ENCODE measurements around the gene SEC61A2.

SEC61A2 gene

DNA sequence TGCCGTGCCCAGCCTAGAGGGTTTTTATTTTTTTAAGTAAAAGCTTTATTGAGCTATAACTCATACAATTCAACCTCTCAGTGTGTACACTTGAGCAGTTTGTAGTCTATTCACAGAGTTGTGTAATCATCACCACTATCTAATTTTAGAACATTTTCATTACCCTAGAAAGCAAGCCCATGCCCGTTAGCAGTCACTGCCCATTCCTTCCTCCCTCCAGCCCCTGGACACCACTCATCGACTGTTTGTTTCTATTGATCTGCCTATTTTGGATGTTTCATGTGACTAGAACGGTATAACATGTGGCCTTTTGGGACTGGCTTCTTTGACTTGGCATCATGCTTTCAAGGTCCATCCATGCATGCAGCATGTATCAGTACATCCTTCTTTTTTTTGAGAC lies 25.7 kb upstream of the SEC61A2 start:
- no peak overlapping the region for H3K14ac ChIP-seq (ENCODE audit: low read length in 2 of 2)
- H3K18ac ChIP-seq (ENCODE audit: low read depth in 1 of 2, low read length in 2 of 2): no peak overlapping the region
- H3K27ac ChIP-seq (ENCODE audit: low read length, poor library complexity, severe bottlenecking): no peak overlapping the region
- 97% methylated on average over 3 of the region's 4 CpGs for WGBS
- H2BK5ac ChIP-seq (ENCODE audit: low read depth, low read length, poor library complexity, severe bottlenecking): no peak overlapping the region
- no peak overlapping the region for H4K91ac ChIP-seq (ENCODE audit: low read length)
- H2BK120ac ChIP-seq (ENCODE audit: low read depth, low read length): no peak overlapping the region
- H3K79me1 ChIP-seq (replicated peaks; ENCODE audit: low read length, poor library complexity, severe bottlenecking): no peaks in the 10 kb centered on the region
- peaks cover 45 to 73% of the 10 kb centered on the region in 2 experiments for H3K36me3 ChIP-seq (ENCODE audit: control insufficient read depth in 1 of 2, insufficient read depth in 2 of 2, low read depth in 1 of 2, low read length in 2 of 2)
- H2BK15ac ChIP-seq (ENCODE audit: low read depth, poor library complexity, severe bottlenecking): no peak overlapping the region
- peaks cover 2% of the 10 kb centered on the region for H3K4me1 ChIP-seq (ENCODE audit: control insufficient read depth, insufficient read depth, low read depth, low read length)
- no peak overlapping the region for H2AK5ac ChIP-seq (ENCODE audit: low read length, severe bottlenecking)
- no peak overlapping the region for H2BK12ac ChIP-seq (ENCODE audit: low read length in 2 of 2)
- no peak overlapping the region for H3K9ac ChIP-seq (ENCODE audit: low read length)
- H3K27me3 ChIP-seq (ENCODE audit: control insufficient read depth in 1 of 2, insufficient read depth in 1 of 2, low read length in 2 of 2): no peaks in the 10 kb centered on the region
- H3K9me3 ChIP-seq (ENCODE audit: control insufficient read depth, low read length): no peaks in the 10 kb centered on the region
- no peak overlapping the region for H3K4ac ChIP-seq (ENCODE audit: low read depth in 1 of 2, low read length in 2 of 2)
- no peak overlapping the region for H3K23ac ChIP-seq (ENCODE audit: low read length in 2 of 2)
- DNase-seq: no peak
- no peak overlapping the region for H3K4me3 ChIP-seq (ENCODE audit: insufficient read depth in 1 of 2, low read depth in 1 of 2, low read length in 2 of 2)
- no peak overlapping the region for H3K4me2 ChIP-seq (ENCODE audit: low read length, poor library complexity, severe bottlenecking)
- no peak overlapping the region for H4K8ac ChIP-seq (ENCODE audit: low read length)
- H2AFZ ChIP-seq (ENCODE audit: low read depth, low read length): no peak overlapping the region

DNA sequence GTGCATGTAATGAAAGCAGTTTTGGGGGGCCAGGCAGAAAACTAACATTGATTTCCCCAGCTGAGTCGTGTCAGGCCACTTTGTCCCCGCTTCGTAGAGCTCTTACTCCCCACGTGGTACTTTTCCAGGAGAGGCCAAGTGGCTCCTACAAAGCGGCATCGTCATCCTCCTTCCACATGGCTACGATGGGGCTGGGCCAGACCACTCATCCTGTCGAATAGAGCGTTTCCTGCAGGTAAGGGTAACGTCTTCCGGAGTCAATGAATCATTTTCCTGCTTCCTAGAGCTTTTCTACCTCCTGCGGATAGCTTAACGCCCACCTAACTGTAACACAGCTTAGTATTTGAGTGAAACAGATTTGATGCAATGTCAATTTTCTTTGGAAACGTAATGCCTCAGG lies 21.7 kb upstream of the SEC61A2 start:
- WGBS: 87% methylated on average over 13 of the region's 14 CpGs
- no peaks in the 10 kb centered on the region for H3K9me3 ChIP-seq (ENCODE audit: control insufficient read depth, low read length)
- peaks cover 47 to 73% of the 10 kb centered on the region in 2 experiments for H3K36me3 ChIP-seq (ENCODE audit: control insufficient read depth in 1 of 2, insufficient read depth in 2 of 2, low read depth in 1 of 2, low read length in 2 of 2)
- no peaks in the 10 kb centered on the region for H3K79me1 ChIP-seq (replicated peaks; ENCODE audit: low read length, poor library complexity, severe bottlenecking)
- H2BK12ac ChIP-seq (ENCODE audit: low read length in 2 of 2): no peak overlapping the region
- no peak overlapping the region for H4K91ac ChIP-seq (ENCODE audit: low read length)
- H2AFZ ChIP-seq (ENCODE audit: low read depth, low read length): no peak overlapping the region
- H3K4me3 ChIP-seq (ENCODE audit: insufficient read depth in 1 of 2, low read depth in 1 of 2, low read length in 2 of 2): no peak overlapping the region
- H3K4me1 ChIP-seq (ENCODE audit: control insufficient read depth, insufficient read depth, low read depth, low read length): peaks cover 2% of the 10 kb centered on the region
- H3K9ac ChIP-seq (ENCODE audit: low read length): no peak overlapping the region
- H3K27ac ChIP-seq (ENCODE audit: low read length, poor library complexity, severe bottlenecking): no peak overlapping the region
- H2BK120ac ChIP-seq (ENCODE audit: low read depth, low read length): no peak overlapping the region
- H3K14ac ChIP-seq (ENCODE audit: low read length in 2 of 2): no peak overlapping the region
- no peak overlapping the region for H2BK5ac ChIP-seq (ENCODE audit: low read depth, low read length, poor library complexity, severe bottlenecking)
- H3K18ac ChIP-seq (ENCODE audit: low read depth in 1 of 2, low read length in 2 of 2): no peak overlapping the region
- no peak overlapping the region for H2AK5ac ChIP-seq (ENCODE audit: low read length, severe bottlenecking)
- DNase-seq: no peak
- no peaks in the 10 kb centered on the region for H3K27me3 ChIP-seq (ENCODE audit: control insufficient read depth in 1 of 2, insufficient read depth in 1 of 2, low read length in 2 of 2)
- no peak overlapping the region for H4K8ac ChIP-seq (ENCODE audit: low read length)
- H3K4ac ChIP-seq (ENCODE audit: low read depth in 1 of 2, low read length in 2 of 2): no peak overlapping the region
- H2BK15ac ChIP-seq (ENCODE audit: low read depth, poor library complexity, severe bottlenecking): no peak overlapping the region
- no peak overlapping the region for H3K23ac ChIP-seq (ENCODE audit: low read length in 2 of 2)
- no peak overlapping the region for H3K4me2 ChIP-seq (ENCODE audit: low read length, poor library complexity, severe bottlenecking)

DNA sequence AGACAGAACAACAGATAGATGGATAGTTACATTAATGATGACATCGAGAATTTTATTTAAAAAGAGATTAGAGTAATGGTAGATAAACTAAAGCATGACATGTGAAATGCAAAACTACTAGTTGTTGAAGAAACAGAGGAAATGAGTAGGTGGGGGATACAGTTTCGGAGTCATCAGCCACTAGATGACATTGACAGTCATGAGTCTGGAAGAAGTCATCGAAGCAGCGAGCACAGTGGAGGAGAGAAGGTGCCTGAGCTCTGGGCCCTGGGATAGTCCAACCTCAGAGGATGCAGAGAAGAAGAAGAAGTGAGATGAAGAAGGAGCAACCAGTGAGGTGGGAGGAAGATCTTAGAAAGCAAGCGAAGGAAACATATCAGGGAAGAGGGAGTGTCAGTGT lies 20.2 kb upstream of the SEC61A2 start:
- Histone ChIP-seq H2AK5ac (ENCODE audit: low read length, severe bottlenecking) (no peak overlapping the region), H4K8ac (ENCODE audit: low read length) (no peak overlapping the region), H3K36me3 (ENCODE audit: control insufficient read depth in 1 of 2, insufficient read depth in 2 of 2, low read depth in 1 of 2, low read length in 2 of 2) (peaks cover 47 to 63% of the 10 kb centered on the region in 2 experiments), H3K23ac (ENCODE audit: low read length in 2 of 2) (no peak overlapping the region), H2BK15ac (ENCODE audit: low read depth, poor library complexity, severe bottlenecking) (no peak overlapping the region), H3K18ac (ENCODE audit: low read depth in 1 of 2, low read length in 2 of 2) (no peak overlapping the region), H3K79me1 (replicated peaks; ENCODE audit: low read length, poor library complexity, severe bottlenecking) (no peaks in the 10 kb centered on the region), H2BK5ac (ENCODE audit: low read depth, low read length, poor library complexity, severe bottlenecking) (no peak overlapping the region), H2BK120ac (ENCODE audit: low read depth, low read length) (no peak overlapping the region), H3K4me2 (ENCODE audit: low read length, poor library complexity, severe bottlenecking) (no peak overlapping the region), H3K4me1 (ENCODE audit: control insufficient read depth, insufficient read depth, low read depth, low read length) (peaks cover 2% of the 10 kb centered on the region), H3K27ac (ENCODE audit: low read length, poor library complexity, severe bottlenecking) (no peak overlapping the region), H3K14ac (ENCODE audit: low read length in 2 of 2) (no peak overlapping the region), H3K27me3 (ENCODE audit: control insufficient read depth in 1 of 2, insufficient read depth in 1 of 2, low read length in 2 of 2) (no peaks in the 10 kb centered on the region), H3K4ac (ENCODE audit: low read depth in 1 of 2, low read length in 2 of 2) (no peak overlapping the region), H2AFZ (ENCODE audit: low read depth, low read length) (no peak overlapping the region), H4K91ac (ENCODE audit: low read length) (no peak overlapping the region), H3K4me3 (ENCODE audit: insufficient read depth in 1 of 2, low read depth in 1 of 2, low read length in 2 of 2) (no peak overlapping the region), H2BK12ac (ENCODE audit: low read length in 2 of 2) (no peak overlapping the region), H3K9ac (ENCODE audit: low read length) (no peak overlapping the region), H3K9me3 (ENCODE audit: control insufficient read depth, low read length) (no peaks in the 10 kb centered on the region)
- 98% methylated on average over 5 of the region's 5 CpGs for WGBS
- DNase-seq: no peak

DNA sequence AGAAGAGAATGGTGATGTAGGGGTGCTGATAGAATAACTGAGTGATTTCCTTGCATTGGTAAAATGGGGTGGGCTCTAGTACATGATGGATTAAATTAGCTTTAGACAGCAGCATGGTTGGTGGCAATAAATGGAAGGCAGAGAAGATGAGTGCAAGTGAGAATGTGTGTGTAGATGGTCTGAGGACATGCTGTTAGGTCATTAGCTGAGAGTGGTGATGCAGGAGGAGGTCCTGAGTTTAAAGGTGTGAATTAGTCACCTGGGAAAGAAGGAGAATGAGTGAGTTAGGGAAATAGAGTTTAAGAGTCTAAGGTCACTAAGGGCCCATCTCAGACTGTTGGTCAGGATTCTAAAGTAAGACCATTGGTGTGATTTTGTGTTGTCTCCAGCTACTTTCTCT lies 17.9 kb upstream of the SEC61A2 start:
- no peak overlapping the region for H2BK12ac ChIP-seq (ENCODE audit: low read length in 2 of 2)
- H2AFZ ChIP-seq (ENCODE audit: low read depth, low read length): no peak overlapping the region
- H3K27ac ChIP-seq (ENCODE audit: low read length, poor library complexity, severe bottlenecking): no peak overlapping the region
- H2BK120ac ChIP-seq (ENCODE audit: low read depth, low read length): no peak overlapping the region
- no peaks in the 10 kb centered on the region for H3K27me3 ChIP-seq (ENCODE audit: control insufficient read depth in 1 of 2, insufficient read depth in 1 of 2, low read length in 2 of 2)
- H4K8ac ChIP-seq (ENCODE audit: low read length): no peak overlapping the region
- no peaks in the 10 kb centered on the region for H3K9me3 ChIP-seq (ENCODE audit: control insufficient read depth, low read length)
- H3K79me1 ChIP-seq (replicated peaks; ENCODE audit: low read length, poor library complexity, severe bottlenecking): no peaks in the 10 kb centered on the region
- H3K4me3 ChIP-seq (ENCODE audit: insufficient read depth in 1 of 2, low read depth in 1 of 2, low read length in 2 of 2): no peak overlapping the region
- no peak overlapping the region for H3K9ac ChIP-seq (ENCODE audit: low read length)
- no peak overlapping the region for H3K23ac ChIP-seq (ENCODE audit: low read length in 2 of 2)
- H3K18ac ChIP-seq (ENCODE audit: low read depth in 1 of 2, low read length in 2 of 2): no peak overlapping the region
- H3K4ac ChIP-seq (ENCODE audit: low read depth in 1 of 2, low read length in 2 of 2): no peak overlapping the region
- DNase-seq: no peak
- no peaks in the 10 kb centered on the region for H3K4me1 ChIP-seq (ENCODE audit: control insufficient read depth, insufficient read depth, low read depth, low read length)
- no peak overlapping the region for H2BK15ac ChIP-seq (ENCODE audit: low read depth, poor library complexity, severe bottlenecking)
- H3K36me3 ChIP-seq (ENCODE audit: control insufficient read depth in 1 of 2, insufficient read depth in 2 of 2, low read depth in 1 of 2, low read length in 2 of 2): peaks cover 27 to 46% of the 10 kb centered on the region in 2 experiments
- H2AK5ac ChIP-seq (ENCODE audit: low read length, severe bottlenecking): no peak overlapping the region
- no peak overlapping the region for H2BK5ac ChIP-seq (ENCODE audit: low read depth, low read length, poor library complexity, severe bottlenecking)
- H3K4me2 ChIP-seq (ENCODE audit: low read length, poor library complexity, severe bottlenecking): no peak overlapping the region
- H3K14ac ChIP-seq (ENCODE audit: low read length in 2 of 2): no peak overlapping the region
- H4K91ac ChIP-seq (ENCODE audit: low read length): no peak overlapping the region
